Omental fat pad (tissue), 4 donors: ENCODE results near the gene PODXL2. TPM values are rescaled to one million over a fixed set of nuclear protein-coding genes. Genes with fewer than 3 reads are reported as not detected.
A peak's percentile ranks its signal among the peaks of the same experiment; 100 is the strongest.

Experiments used
- ATAC-seq: fragments of 150-250 bp; one replicate; pipeline ENCODE4 v1.9.1; 2016; ENCODE audit warnings: mild to moderate bottlenecking, moderate library complexity; ENCODE audit not compliant: low FRiP score
- DNase-seq: peaks from one replicate; pipeline ENCODE4 v3.0.0-alpha.2; 2019; ENCODE audit warnings: low spot score
- total RNA-seq, 4 donors: library from RNA; depleted of rRNA; stranded (reverse); fragments of >200 nt; gene quantifications; one replicate each; pipeline ENCODE4 v1.1.0, GENCODE V29; 2016
- TF ChIP-seq, protein P1 (sequence below), 3 donors: fragments of 450-650 bp; IDR thresholded peaks; one replicate each; pipeline ENCODE4 v1.5.1; 2016 to 2017; ENCODE audit warnings: antibody characterized with exemption in 3 of 3, mild to moderate bottlenecking in 3 of 3, moderate library complexity in 2 of 3

The PODXL2 gene
- total RNA-seq, 4 donors from 2014 or later = 1.7 to 6.3 (median 2.9) TPM

DNA sequence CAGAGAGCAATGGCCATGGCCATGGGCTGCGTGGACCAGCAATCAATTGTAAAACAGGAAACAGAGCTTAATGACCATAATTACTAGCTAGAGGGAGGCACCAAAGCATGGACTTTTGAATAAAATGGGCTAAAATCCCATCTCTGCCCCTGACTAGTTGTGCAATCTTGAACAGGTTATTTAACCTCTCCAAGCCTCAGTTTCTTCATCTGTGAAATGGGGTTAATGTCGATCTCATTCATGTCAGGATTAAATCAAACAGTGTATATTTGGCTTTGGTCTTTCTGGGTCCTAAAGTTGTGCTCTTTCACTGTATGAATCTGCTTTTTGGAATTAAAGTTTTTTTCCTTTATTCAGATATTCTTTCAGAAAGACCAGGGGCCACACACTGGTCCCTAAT lies 79.9 kb downstream of the PODXL2 start:
- TF ChIP-seq, protein P1, sequence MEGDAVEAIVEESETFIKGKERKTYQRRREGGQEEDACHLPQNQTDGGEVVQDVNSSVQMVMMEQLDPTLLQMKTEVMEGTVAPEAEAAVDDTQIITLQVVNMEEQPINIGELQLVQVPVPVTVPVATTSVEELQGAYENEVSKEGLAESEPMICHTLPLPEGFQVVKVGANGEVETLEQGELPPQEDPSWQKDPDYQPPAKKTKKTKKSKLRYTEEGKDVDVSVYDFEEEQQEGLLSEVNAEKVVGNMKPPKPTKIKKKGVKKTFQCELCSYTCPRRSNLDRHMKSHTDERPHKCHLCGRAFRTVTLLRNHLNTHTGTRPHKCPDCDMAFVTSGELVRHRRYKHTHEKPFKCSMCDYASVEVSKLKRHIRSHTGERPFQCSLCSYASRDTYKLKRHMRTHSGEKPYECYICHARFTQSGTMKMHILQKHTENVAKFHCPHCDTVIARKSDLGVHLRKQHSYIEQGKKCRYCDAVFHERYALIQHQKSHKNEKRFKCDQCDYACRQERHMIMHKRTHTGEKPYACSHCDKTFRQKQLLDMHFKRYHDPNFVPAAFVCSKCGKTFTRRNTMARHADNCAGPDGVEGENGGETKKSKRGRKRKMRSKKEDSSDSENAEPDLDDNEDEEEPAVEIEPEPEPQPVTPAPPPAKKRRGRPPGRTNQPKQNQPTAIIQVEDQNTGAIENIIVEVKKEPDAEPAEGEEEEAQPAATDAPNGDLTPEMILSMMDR (IDR thresholded peaks at IDR 0.05) = no peak
- ATAC-seq (no peak), DNase-seq (no peak)

DNA sequence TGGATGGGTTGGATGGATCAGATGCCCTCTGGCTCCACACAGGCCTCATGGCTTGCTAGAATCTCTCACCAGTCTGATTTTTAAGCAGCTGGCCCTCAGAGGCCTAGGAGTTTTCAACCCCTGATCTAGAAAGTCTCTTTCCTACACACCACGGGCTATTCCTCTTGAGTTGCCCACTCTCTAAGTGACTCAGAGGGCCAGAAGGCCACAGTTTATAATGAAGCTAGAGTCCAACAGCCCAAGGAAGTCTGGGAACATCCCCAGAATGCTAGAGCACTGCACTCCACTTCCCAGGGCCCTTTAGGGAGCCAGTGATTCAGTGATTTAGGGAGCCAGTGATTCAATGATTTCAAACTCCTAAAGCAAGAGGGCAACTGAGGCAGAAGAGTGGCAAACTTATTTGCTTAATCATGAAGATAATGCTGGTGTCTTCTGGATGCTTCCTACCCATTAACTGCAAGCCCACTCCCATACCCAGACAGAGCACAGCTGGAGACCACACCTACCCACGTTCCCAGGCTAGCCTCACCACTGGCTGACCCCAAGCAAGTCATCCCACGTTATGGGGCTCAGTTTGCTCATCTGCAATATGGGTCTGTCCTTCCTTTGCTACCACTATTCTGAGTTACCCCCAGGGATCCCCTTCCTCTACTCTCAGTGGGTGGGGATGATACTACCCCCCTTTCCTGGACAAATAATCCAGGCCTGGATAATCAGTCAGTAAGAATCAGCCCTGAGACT lies 80.5 kb downstream of the PODXL2 start:
- DNase-seq = no peak
- no peak for ATAC-seq
- TF ChIP-seq, protein P1 (IDR thresholded peaks at IDR 0.05) = no peak

DNA sequence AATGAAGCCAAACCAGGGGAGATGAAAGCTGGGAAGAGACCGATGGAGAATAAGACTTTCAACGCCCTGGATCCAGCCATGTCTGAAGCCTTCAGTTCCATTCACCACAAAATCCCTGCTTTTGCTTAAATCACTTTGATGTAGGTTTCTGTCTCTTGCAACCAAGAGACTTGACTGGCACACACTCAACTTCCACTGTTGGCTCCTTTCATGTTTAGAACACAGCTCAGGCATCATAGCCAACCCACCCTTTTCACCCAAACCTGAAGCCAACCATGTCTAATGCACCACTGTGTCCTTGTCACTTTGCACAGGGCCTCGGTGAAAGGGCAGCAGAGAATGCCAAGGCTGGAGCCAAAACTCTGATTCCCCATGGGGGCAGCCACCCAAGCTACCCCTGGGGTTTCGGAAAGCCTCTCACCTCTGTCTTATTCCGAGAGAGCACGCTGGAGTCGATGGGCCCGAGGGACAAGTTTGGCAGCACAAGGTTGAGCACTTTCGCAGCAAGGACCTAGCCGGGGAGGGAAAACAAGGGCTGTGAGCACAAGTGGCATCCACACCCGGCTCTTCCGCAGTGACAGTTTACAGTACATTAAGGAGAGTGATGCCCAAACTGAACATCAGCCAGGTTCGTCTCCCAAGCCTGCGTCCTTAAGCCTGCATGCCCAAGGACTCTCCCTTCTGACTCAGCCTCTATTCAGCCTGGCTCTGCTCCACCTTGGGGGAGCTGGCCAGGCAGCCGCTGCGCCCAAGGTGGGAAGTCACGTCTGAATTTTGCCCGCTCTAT lies 81.4 kb downstream of the PODXL2 start:
- TF ChIP-seq, protein P1 (IDR thresholded peaks at IDR 0.05) = no peak
- ATAC-seq (peak; percentile 82), DNase-seq (no peak)

DNA sequence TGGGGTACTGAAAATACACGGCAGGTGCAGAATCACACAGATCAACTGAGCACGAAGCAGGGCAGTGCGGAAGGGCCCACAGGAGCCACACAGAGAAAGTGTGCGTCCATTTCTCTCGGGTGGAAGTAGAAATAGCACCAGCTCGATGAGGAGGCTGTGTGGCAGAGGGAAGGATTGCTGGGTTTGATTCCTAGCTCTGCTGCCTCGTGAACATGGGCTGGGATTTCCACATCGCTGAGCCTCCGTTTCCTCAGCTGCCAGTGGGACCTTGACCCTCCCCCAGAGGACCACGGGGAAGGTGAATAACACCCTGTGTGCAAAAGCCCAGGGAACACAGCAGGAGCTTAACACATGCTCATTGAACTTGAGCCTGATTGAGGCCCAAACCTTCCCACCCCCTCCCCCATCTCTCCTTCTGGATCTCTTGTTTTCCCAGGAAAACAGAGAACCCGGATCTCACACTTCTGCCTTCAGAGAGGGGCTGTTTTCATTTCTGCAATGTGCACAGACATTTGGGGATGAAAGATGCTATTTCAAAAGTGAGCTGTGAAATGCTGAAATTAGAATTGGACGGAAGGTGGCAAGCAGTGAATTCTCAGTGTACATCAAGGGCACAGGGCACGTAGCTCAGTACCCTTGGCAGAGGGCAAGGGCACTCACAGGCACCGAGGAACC lies 82.2 kb downstream of the PODXL2 start:
- DNase-seq = no peak
- peak; percentile 3 for ATAC-seq
- TF ChIP-seq, protein P1 (IDR thresholded peaks at IDR 0.05) = no peak

DNA sequence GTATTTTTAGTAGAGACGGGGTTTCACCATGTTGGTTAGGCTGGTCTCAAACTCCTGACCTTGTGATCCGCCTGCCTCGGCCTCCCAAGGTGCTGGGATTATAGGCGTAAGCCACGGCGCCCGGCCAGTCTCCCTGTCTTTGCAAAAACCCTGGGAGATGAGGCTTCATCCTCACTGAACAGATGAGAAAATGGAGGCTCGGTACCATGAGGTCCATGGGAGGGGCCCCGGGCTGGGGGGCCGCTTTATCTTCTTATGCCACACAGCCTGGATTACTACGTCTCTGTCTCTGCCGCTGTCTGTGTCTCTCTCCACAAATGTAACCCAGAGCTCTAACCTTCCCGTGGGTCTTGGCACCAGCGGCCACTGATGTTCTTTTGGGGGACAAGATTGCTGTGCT lies 82.9 kb downstream of the PODXL2 start:
- ATAC-seq = no peak
- TF ChIP-seq, protein P1 (IDR thresholded peaks at IDR 0.05) = no peak
- DNase-seq = no peak

DNA sequence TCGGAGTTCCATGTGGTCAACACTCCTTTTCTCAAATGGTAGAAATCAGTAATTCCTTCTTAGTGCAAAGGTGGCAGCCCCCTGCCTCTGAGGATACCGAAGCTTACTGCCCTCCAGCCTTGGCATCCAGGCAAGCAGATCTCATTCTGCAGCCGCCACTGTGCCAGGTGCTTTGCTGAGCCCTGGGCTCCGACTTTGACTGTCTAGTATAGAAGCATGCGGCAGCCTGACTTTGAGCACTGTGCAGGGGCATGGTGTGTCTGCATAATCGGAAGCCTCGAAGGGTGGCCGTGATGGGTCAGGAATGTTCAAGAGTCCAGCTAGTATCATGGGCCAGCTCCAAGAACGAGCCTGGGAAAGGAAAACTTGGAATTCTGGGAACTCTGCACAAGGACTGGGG lies 83.5 kb downstream of the PODXL2 start:
- TF ChIP-seq, protein P1 (IDR thresholded peaks at IDR 0.05) = no peak
- DNase-seq (no peak), ATAC-seq (no peak)
